Natural killer cell treated with Interleukin-12 subunit alpha and Interleukin-12 subunit beta and Interleukin-15 and Interleukin-18, amount 100 ng/mL, for 72 hours (primary cell): ENCODE data around the gene PI4KA. TPM values are rescaled to one million over a fixed set of nuclear protein-coding genes. Genes with fewer than 3 reads are reported as not detected.
"Not testable (repeated sequence)": the region's sequence is repeated elsewhere in the genome, so short reads cannot be mapped to it uniquely, and the experiment has no call there.

ENCODE experiments used
- ATAC-seq, 2 donors: fragments of 150-1000 bp; cut with Tn5 transposase in 1 of 2; sonication (Bioruptor Pico), chemical (Tn5 transposase) in 1 of 2; 2 replicates each; pipeline ENCODE4 v1.10.0; 2021
- DNase-seq: peaks from one replicate; pipeline ENCODE4 v3.0.0; 2022; ENCODE audit warnings: low spot score
- H3K27ac Mint-ChIP-seq, 2 donors: 1 replicate in 1 of 2; 2 replicates in 1 of 2; pipeline ENCODE4 v1.8.0; 2022; ENCODE audit warnings: mixed read lengths in 2 of 2, mild to moderate bottlenecking in 1 of 2, moderate library complexity in 1 of 2
- H3K27me3 Mint-ChIP-seq, 2 donors: 1 replicate in 1 of 2; 2 replicates in 1 of 2; pipeline ENCODE4 v1.8.0; 2022; ENCODE audit warnings: mixed read lengths in 2 of 2
- H3K36me3 Mint-ChIP-seq: one replicate; pipeline ENCODE4 v1.8.0; 2022; ENCODE audit warnings: mixed read lengths
- H3K4me1 Mint-ChIP-seq, 2 donors: 1 replicate in 1 of 2; 2 replicates in 1 of 2; pipeline ENCODE4 v1.8.0; 2022; ENCODE audit warnings: low read depth in 2 of 2, mixed read lengths in 2 of 2, mild to moderate bottlenecking in 1 of 2
- H3K4me3 Mint-ChIP-seq: one replicate; pipeline ENCODE4 v1.8.0; 2022; ENCODE audit warnings: mixed read lengths
- H3K9me3 Mint-ChIP-seq: 2 replicates; pipeline ENCODE4 v1.8.0; 2022; ENCODE audit warnings: mixed read lengths
- total RNA-seq, 2 donors: library from RNA; stranded (reverse); gene quantifications; one replicate each; pipeline ENCODE4 v1.2.3, GENCODE V29; 2022

PI4KA gene
- total RNA-seq, 2 donors from 2014 or later = 88.5 to 146 TPM

DNA sequence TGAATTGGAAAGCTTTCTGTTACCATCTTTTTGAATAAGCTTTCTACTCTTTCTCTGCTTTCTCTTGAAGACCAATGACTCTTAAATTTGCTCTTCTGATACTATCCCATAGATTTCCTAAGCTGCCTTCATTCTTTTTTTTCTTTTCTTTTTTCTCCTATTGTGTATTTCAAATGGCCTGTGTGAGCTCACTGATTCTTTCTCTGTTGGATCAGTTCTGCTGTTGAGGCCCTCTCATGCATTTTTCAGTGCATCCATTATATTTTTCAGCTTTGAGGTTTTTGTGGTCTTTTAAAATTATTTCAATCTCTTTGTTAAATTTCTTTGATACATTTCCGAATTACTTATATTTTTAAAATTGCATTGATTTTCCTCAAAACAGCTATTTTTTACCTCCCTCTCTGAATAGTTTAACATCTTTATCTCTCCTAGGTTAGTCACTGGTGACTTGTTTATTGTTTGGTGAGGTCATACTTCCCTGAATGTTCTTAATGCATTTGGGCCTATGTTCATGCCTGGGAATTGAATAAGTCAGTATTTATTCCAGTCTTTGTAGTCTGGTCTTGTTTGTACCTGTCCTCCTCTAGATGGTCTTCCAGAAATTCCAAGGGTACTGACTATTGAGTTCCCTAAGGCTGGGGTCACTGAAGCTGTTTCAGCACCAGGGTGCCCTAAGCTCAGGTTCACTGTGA is 195.3 kb downstream of the PI4KA start:
- H3K9me3 Mint-ChIP-seq = peaks cover 3% of the 10 kb centered on the region
- no peak for DNase-seq
- no peak overlapping the region for H3K4me3 Mint-ChIP-seq
- H3K4me1 Mint-ChIP-seq = no peaks in the 10 kb centered on the region
- H3K36me3 Mint-ChIP-seq = peaks cover 11% of the 10 kb centered on the region
- no peak overlapping the region for H3K27ac Mint-ChIP-seq
- no peak for ATAC-seq
- H3K27me3 Mint-ChIP-seq = peaks cover 26 to 45% of the 10 kb centered on the region in 2 donors

DNA sequence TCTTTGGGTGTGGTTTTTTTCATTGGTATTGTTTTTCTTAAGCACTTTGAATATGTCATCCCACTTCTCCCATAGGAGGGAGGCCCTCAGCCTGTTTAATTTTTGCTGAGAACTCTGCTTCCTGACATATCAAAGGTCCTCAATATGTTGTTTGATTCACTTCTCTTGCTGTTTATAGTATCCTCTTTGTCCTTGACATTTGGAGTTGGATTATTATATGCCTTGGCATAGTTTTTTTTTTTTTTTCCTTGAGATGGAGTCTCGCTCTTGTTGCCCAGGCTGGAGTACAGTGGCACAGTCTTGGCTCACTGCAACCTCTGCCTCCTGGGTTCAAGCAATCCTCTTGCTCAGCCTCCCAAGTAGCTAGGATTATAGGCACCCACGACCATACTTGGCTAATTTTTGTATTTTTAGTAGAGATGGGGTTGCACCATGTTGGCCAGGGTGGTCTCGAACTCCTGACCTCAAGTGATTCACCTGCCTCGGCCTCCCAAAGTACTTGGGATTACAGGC is 196.0 kb downstream of the PI4KA start:
- not testable (repeated sequence) for H3K27ac Mint-ChIP-seq, H3K9me3 Mint-ChIP-seq, H3K4me3 Mint-ChIP-seq, H3K4me1 Mint-ChIP-seq, ATAC-seq, DNase-seq
- Mint-ChIP-seq H3K27me3 (peaks cover 29 to 52% of the 10 kb centered on the region in 2 donors), H3K36me3 (peaks cover 11% of the 10 kb centered on the region)

DNA sequence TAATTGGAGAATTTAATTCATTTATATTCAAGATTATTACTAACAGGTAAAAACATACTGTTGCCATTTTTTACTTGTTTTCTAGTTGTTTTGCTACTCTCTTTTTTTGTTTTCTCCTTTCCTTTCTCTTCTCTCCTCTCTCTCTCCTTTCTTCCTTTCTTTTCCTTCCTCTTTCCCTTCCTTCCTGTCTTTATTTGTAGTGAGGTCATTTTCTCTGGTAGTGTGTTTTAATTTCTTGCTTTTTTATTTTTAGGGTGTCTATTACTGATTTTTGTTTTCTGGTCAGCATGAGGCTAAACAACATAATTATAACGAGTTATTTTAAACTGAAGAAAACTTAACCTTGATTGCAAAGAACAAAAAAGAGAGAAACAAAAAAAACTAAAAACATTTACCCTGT is 197.1 kb downstream of the PI4KA start:
- no peak overlapping the region for H3K4me3 Mint-ChIP-seq

DNA sequence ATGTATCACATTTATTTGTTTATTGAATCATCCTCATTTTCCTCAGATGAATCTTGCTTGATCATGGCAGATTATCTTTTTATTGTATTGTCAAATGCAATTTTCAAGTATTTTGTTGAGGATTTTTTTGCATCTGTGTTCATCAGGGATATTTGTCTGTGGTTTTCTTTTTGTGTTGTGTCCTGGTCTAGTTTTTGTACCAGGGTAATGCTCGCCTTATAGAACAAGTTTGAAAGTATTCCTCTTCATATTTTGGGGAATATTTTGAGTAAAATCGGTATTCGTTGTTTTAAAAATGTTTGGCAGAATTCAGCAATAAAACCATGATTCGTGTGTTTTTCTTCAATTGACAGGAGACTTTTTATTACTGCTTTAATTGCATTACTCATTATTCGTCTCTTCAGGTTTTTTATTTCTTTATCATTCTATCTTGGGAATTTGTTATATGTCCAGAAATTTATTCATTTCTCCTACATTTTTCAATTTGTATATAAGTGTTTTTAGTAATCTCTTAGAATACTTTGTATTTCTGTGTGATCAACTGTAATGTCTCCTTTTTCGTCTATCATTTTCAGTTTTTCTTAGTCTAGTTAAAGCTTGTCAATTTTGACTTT is 198.1 kb downstream of the PI4KA start:
- H3K4me3 Mint-ChIP-seq = no peak overlapping the region
- peaks cover 3% of the 10 kb centered on the region for H3K9me3 Mint-ChIP-seq
- ATAC-seq (no peak), DNase-seq (no peak)
- H3K4me1 Mint-ChIP-seq = no peaks in the 10 kb centered on the region
- H3K36me3 Mint-ChIP-seq = peaks cover 11% of the 10 kb centered on the region
- H3K27me3 Mint-ChIP-seq = peaks cover 29 to 59% of the 10 kb centered on the region in 2 donors
- no peak overlapping the region for H3K27ac Mint-ChIP-seq

More for the DNA sequence above, 197.1 kb downstream of the PI4KA start:
- Mint-ChIP-seq H3K27ac (no peak overlapping the region), H3K27me3 (peaks cover 29 to 59% of the 10 kb centered on the region in 2 donors), H3K9me3 (peaks cover 3% of the 10 kb centered on the region), H3K4me1 (no peaks in the 10 kb centered on the region), H3K36me3 (peaks cover 11% of the 10 kb centered on the region)
- ATAC-seq (no peak), DNase-seq (no peak)

DNA sequence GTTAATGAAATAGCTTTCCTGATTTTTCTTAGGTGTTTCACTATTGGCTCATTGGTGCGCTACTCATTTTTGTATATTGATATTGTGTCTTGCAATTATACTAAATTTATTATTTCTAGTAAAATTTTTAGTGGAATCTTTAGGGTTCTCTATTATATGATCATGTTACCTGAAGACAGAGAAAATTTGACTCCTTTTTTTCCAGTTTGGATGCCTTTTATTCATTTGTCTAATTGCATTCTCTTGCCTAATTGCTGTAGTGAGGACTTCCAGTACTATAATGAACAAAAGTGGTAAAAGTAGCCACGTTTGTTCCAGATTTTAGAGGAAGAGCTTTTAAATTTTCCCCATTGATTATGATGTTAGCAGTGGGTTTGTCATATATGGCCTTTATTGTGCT is 198.7 kb downstream of the PI4KA start:
- Mint-ChIP-seq H3K4me1 (no peaks in the 10 kb centered on the region), H3K9me3 (peaks cover 3% of the 10 kb centered on the region), H3K4me3 (no peak overlapping the region), H3K27ac (no peak overlapping the region), H3K36me3 (peaks cover 11% of the 10 kb centered on the region), H3K27me3 (peaks cover 29 to 59% of the 10 kb centered on the region in 2 donors)
- ATAC-seq = no peak
- DNase-seq = no peak

DNA sequence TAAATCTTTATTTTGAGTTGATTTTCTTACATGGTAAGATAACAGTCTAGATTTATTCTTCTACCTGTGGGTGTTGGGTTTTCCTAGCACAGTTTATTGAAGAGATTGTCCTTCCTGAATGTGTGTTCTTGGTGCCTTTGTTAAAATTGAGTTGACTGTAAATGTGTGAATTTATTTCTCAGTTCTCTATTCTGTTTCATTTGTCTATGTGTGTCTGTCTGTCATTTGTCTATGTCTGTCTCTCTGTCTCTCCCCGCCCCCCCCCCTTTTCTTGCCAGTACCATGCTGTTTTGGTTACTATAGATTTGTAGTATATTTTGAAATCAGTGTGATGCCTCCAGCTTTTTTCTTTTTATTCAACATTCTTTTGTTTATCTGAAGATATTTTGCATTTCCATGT is 199.4 kb downstream of the PI4KA start:
- H3K4me1 Mint-ChIP-seq = no peaks in the 10 kb centered on the region
- peaks cover 3% of the 10 kb centered on the region for H3K9me3 Mint-ChIP-seq
- DNase-seq (no peak), ATAC-seq (no peak)
- H3K4me3 Mint-ChIP-seq = no peak overlapping the region
- H3K27me3 Mint-ChIP-seq = peaks cover 29 to 59% of the 10 kb centered on the region in 2 donors
- peaks cover 11% of the 10 kb centered on the region for H3K36me3 Mint-ChIP-seq
- no peak overlapping the region for H3K27ac Mint-ChIP-seq

DNA sequence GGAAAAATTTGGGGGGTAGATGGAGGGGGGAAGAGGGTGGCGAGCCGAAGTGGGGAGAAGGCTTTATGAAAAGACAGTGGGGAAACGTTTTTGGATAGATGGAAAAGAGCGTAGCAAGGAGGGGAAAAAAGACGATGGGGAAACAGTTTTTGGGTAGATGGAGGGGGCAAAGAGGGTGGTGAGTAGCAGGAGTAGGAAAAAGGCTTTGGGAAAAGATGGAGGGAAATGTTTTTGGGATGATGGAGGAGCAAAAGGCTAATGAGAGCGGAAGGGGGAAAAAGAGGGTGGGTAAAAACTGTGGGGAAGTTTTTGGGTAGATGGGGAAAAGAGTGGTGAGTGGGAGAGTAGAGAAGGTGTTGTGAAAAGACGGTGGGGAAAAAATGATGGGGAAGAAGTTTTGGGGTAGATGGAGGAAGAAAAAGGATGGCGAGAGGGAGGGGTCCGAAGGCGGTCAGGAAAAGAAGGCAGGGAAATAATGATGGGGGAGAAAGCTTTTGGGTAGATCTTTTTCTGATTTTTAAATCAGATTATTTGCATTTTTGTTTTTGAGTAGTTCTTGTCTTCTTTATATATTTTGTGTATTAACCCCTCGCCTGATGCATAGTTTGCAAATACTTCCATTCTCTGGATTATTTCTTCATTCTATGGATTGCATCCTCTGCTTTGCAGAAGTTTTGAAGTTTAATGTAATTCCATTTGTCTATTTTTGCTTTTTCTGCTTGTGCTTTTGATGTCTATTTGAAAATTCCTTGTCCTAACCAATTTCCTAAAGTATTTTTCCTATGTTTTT is 200.0 kb downstream of the PI4KA start:
- peaks cover 3% of the 10 kb centered on the region for H3K9me3 Mint-ChIP-seq
- H3K27ac Mint-ChIP-seq = no peak overlapping the region
- H3K36me3 Mint-ChIP-seq = peaks cover 10% of the 10 kb centered on the region
- no peaks in the 10 kb centered on the region for H3K4me1 Mint-ChIP-seq
- ATAC-seq (no peak), DNase-seq (no peak)
- H3K27me3 Mint-ChIP-seq = peaks cover 29 to 57% of the 10 kb centered on the region in 2 donors
- H3K4me3 Mint-ChIP-seq = no peak overlapping the region

DNA sequence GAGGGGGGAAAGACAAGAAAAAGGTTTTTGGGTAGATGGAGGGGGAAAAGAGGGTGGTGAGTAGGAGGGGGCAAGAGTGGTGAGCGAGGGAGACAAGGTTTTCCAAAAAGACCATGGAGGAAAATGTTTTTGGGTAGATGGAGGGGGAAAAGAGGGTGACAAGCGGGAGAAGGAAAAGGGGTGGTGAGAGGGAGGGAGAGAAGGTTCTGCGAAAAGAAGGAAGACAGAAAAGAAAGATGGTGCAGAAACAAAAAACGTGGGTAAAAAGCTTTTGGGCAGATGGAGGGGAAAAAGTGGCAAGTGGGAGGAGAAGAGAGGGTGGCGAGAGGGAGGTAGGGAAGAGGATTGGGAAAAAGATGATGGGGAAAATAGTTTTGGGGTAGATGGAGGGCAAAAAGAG is 200.6 kb downstream of the PI4KA start:
- Mint-ChIP-seq H3K9me3 (no peaks in the 10 kb centered on the region), H3K36me3 (peaks cover 3% of the 10 kb centered on the region), H3K4me3 (no peak overlapping the region), H3K4me1 (no peaks in the 10 kb centered on the region), H3K27me3 (peaks cover 24 to 50% of the 10 kb centered on the region in 2 donors), H3K27ac (no peak overlapping the region)
- DNase-seq (no peak), ATAC-seq (no peak)

Other genes starting within 250 kb of the PI4KA start
- gene SERPIND1, start 84.7 kb downstream of the PI4KA start, total RNA-seq = under 1 TPM in 1 of 2 donors, not detected in 1; 0.39 TPM
- 10 to 100 TPM; 23.2 to 29.2 TPM for gene SNAP29, start 196 bp upstream of the PI4KA start, total RNA-seq
- 100 to 1,000 TPM in 1 of 2 donors, 10 to 100 TPM in 1; 78.4 to 105 TPM for gene CRKL, start 58.6 kb upstream of the PI4KA start, total RNA-seq
- 1 to 10 TPM in 1 of 2 donors, not detected in 1; 1.5 TPM for gene AIFM3, start 108.4 kb upstream of the PI4KA start, total RNA-seq
- 100 to 1,000 TPM in 1 of 2 donors, 10 to 100 TPM in 1; 76.2 to 133 TPM for gene LZTR1, start 123.5 kb upstream of the PI4KA start, total RNA-seq
- gene THAP7, start 143.3 kb upstream of the PI4KA start, total RNA-seq = 10 to 100 TPM; 20.4 to 30.7 TPM
- not detected for gene P2RX6, start 156.4 kb upstream of the PI4KA start, total RNA-seq
- not detected for gene SLC7A4, start 173.8 kb upstream of the PI4KA start, total RNA-seq
- gene LRRC74B, start 187.1 kb upstream of the PI4KA start, total RNA-seq = not detected